ENCODE results near the gene KLHDC10. TPM values are rescaled to one million over a fixed set of nuclear protein-coding genes. Genes with fewer than 3 reads are reported as not detected.
"Not testable (repeated sequence)": the region's sequence is repeated elsewhere in the genome, so short reads cannot be mapped to it uniquely, and the experiment has no call there.

KLHDC10 gene
- total RNA-seq, 4 donors from 2014 or later = 16.5 to 25.0 (median 20.1) TPM

- Histone ChIP-seq H3K27me3 (no peaks in the 10 kb centered on the region), H3K4me3 (peak overlapping the region in 3 of 4 donors; percentile 81 to 95 (median 81)), H3K9me3 (no peaks in the 10 kb centered on the region), H3K4me1 (peaks cover 0 to 23% (median 8%) of the 10 kb centered on the region in 4 donors), H3K36me3 (no peaks in the 10 kb centered on the region), H3K27ac (no peak overlapping the region)
- peak in 2 of 3 donors; percentile 37 to 80 for DNase-seq
- TF ChIP-seq POLR2A (IDR thresholded peaks at IDR 0.05) (no peak), CTCF (IDR thresholded peaks at IDR 0.05) (peak; percentile 79 to 98 (median 94))
Measured at GRCh38 chr7:130071701-130072622, 1.6 kb downstream of the KLHDC10 start.

- Histone ChIP-seq H3K27me3 (no peaks in the 10 kb centered on the region), H3K9me3 (no peaks in the 10 kb centered on the region), H3K4me1 (peaks cover 0 to 3% (median 0%) of the 10 kb centered on the region in 4 donors), H3K36me3 (peaks cover 0 to 8% (median 0%) of the 10 kb centered on the region in 3 donors), H3K4me3 (no peak overlapping the region), H3K27ac (no peak overlapping the region)
- no peak for TF ChIP-seq CTCF (IDR thresholded peaks at IDR 0.05)
- no peak for TF ChIP-seq POLR2A (IDR thresholded peaks at IDR 0.05)
- no peak for DNase-seq
Measured at GRCh38 chr7:130079846-130080394, 9.6 kb downstream of the KLHDC10 start.

- not testable (repeated sequence) for H3K27ac ChIP-seq, H3K36me3 ChIP-seq
Measured at GRCh38 chr7:130083497-130083896, 13.2 kb downstream of the KLHDC10 start.

GRCh38 chr7:130084037-130084875, 13.9 kb downstream of the KLHDC10 start:
- Histone ChIP-seq H3K27me3 (no peaks in the 10 kb centered on the region), H3K36me3 (no peaks in the 10 kb centered on the region), H3K27ac (no peak overlapping the region), H3K4me3 (no peak overlapping the region), H3K4me1 (no peaks in the 10 kb centered on the region), H3K9me3 (no peaks in the 10 kb centered on the region)
- no peak for DNase-seq
- TF ChIP-seq POLR2A (IDR thresholded peaks at IDR 0.05) (no peak), CTCF (IDR thresholded peaks at IDR 0.05) (peak; percentile 15 to 51 (median 44))

More at GRCh38 chr7:130083497-130083896, 13.2 kb downstream of the KLHDC10 start:
- not testable (repeated sequence) for DNase-seq, H3K4me1 ChIP-seq, H3K4me3 ChIP-seq, H3K27me3 ChIP-seq, H3K9me3 ChIP-seq

- not testable (repeated sequence) for H3K27me3 ChIP-seq, H3K27ac ChIP-seq, DNase-seq, H3K36me3 ChIP-seq, H3K4me1 ChIP-seq, H3K4me3 ChIP-seq, H3K9me3 ChIP-seq
Measured at GRCh38 chr7:130085235-130085634, 14.9 kb downstream of the KLHDC10 start.

GRCh38 chr7:130086938-130087337, 16.6 kb downstream of the KLHDC10 start:
- DNase-seq = no peak
- Histone ChIP-seq H3K9me3 (no peaks in the 10 kb centered on the region), H3K27me3 (no peaks in the 10 kb centered on the region), H3K4me1 (no peaks in the 10 kb centered on the region), H3K36me3 (no peaks in the 10 kb centered on the region), H3K4me3 (no peak overlapping the region), H3K27ac (no peak overlapping the region)
- TF ChIP-seq POLR2A (IDR thresholded peaks at IDR 0.05) = no peak
- TF ChIP-seq CTCF (IDR thresholded peaks at IDR 0.05) = no peak
